Karpas-422 (cell line): ENCODE data around the gene VAC14. TPM values are rescaled to one million over a fixed set of nuclear protein-coding genes. Genes with fewer than 3 reads are reported as not detected.
A peak's percentile ranks its signal among the peaks of the same experiment; 100 is the strongest.

ENCODE experiments used
- DNase-seq: peaks from one replicate; pipeline ENCODE4 v3.0.0-alpha.2; 2015
- H2AFZ ChIP-seq: fragments of 200-600 bp; sonication (generic); 2 replicates; pipeline ENCODE4 v1.6.1; 2014; ENCODE audit warnings: antibody characterized with exemption, low read length, mixed read lengths
- H3K27ac ChIP-seq: fragments of 200-600 bp; sonication (generic); 2 replicates; pipeline ENCODE4 v1.5.1; 2014; ENCODE audit warnings: mild to moderate bottlenecking, low read length, moderate library complexity
- H3K27me3 ChIP-seq: fragments of 200-600 bp; sonication (generic); 2 replicates; pipeline ENCODE4 v1.6.1; 2014; ENCODE audit warnings: low read length, mixed read lengths
- H3K36me3 ChIP-seq: fragments of 200-600 bp; sonication (generic); 2 replicates; pipeline ENCODE4 v1.6.1; 2014; ENCODE audit warnings: low read length, mixed read lengths; ENCODE audit not compliant: insufficient read depth
- H3K4me1 ChIP-seq: fragments of 200-600 bp; sonication (generic); 2 replicates; pipeline ENCODE4 v1.6.1; 2014; ENCODE audit warnings: mild to moderate bottlenecking, low read length, mixed read lengths
- H3K4me2 ChIP-seq: fragments of 200-600 bp; sonication (generic); 2 replicates; pipeline ENCODE4 v1.6.1; 2014; ENCODE audit warnings: low read length, low read depth, mild to moderate bottlenecking; ENCODE audit not compliant: poor library complexity, severe bottlenecking
- H3K4me3 ChIP-seq: fragments of 200-600 bp; sonication (generic); 2 replicates; pipeline ENCODE4 v1.5.1; 2014; ENCODE audit warnings: mild to moderate bottlenecking, antibody characterized with exemption, low read length, mixed read lengths
- H3K79me2 ChIP-seq: fragments of 200-600 bp; sonication (generic); 2 replicates; pipeline ENCODE4 v1.6.1; 2014; ENCODE audit warnings: mild to moderate bottlenecking, low read length, mixed read lengths
- H3K9ac ChIP-seq: fragments of 200-600 bp; sonication (generic); 2 replicates; pipeline ENCODE4 v1.6.0; 2014; ENCODE audit warnings: low read length
- H3K9me2 ChIP-seq: fragments of 200-600 bp; sonication (generic), shearing (Covaris generic); replicated peaks from 2 replicates; pipeline ENCODE4 v1.6.0; 2014; ENCODE audit warnings: mild to moderate bottlenecking, low read length, moderate library complexity; ENCODE audit not compliant: insufficient read depth
- H3K9me3 ChIP-seq: fragments of 300-700, 200-600 bp; sonication (generic); 2 replicates; pipeline ENCODE4 v1.6.1; 2014; ENCODE audit warnings: low read length, mixed read lengths
- H4K20me1 ChIP-seq: fragments of 200-600 bp; sonication (generic); 2 replicates; pipeline ENCODE4 v1.6.1; 2014; ENCODE audit warnings: mild to moderate bottlenecking, antibody characterized with exemption, low read length, low read depth; ENCODE audit not compliant: insufficient read depth
- total RNA-seq: library from RNA; depleted of rRNA; stranded (reverse); fragments of >200 nt; shearing (Covaris generic); gene quantifications from 2 replicates; pipeline ENCODE4 v1.2.3, GENCODE V29; 2014; ENCODE audit warnings: low replicate concordance

VAC14 gene
- total RNA-seq, 1 experiment from 2014 or later, result 39.1 TPM

DNA sequence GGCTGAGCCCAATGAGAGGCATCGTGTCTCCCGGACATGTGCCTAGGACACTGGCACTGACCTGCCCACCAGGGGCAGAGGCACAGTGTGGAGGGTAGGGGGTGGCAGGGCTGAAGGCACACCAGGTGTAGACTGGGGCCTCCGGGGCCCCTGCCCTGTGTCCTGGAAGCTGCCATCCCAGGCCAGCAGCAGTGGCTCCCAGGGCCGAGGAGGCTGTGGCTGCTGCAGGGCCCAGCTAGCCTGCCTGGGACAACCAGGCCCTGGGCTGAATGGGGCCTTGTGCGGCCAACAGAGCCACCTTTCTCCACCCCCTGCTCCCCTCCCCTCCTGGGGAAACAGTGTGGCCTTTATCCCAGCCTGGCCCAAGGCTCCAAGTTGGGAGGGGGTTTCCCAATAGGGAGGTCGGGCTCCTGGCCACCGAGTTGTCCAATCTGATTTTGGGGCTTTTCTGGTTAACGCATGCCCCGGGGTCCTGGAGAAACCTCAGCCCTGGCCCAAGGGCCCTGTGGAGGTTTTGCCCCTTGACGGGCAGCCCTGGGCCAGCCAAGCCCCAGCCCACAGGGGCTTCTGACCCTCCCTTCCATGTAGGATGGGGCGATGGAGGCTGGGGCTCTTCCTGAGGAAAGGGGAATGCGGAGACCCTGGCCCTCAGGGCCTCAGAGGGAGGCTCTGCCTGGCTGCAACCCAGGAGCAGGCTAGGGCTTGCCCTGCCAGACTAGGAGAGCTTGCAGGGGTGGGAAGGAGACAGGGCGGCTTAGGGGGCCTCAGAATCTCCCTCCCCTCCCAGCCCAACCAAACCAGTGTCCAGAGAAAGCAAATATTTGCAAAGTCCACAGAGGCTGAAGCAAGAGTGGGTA lies 119.3 kb downstream of the VAC14 start:
- no peaks in the 10 kb centered on the region for H3K27me3 ChIP-seq
- DNase-seq, result no peak
- H3K9me3 ChIP-seq, result no peaks in the 10 kb centered on the region
- no peak overlapping the region for H3K4me3 ChIP-seq
- H3K9me2 ChIP-seq, result no peaks in the 10 kb centered on the region
- no peaks in the 10 kb centered on the region for H3K36me3 ChIP-seq
- H3K79me2 ChIP-seq, result no peaks in the 10 kb centered on the region
- no peak overlapping the region for H2AFZ ChIP-seq
- H4K20me1 ChIP-seq, result no peaks in the 10 kb centered on the region; the same call in 1 of the 2 replicates
- H3K4me1 ChIP-seq, result peaks cover 9% of the 10 kb centered on the region
- H3K27ac ChIP-seq, result no peak overlapping the region
- H3K4me2 ChIP-seq, result no peak overlapping the region
- H3K9ac ChIP-seq, result no peak overlapping the region

- H3K4me2 ChIP-seq, result no peak overlapping the region
- H3K9me3 ChIP-seq, result no peaks in the 10 kb centered on the region
- no peak overlapping the region for H3K4me3 ChIP-seq
- no peak overlapping the region for H2AFZ ChIP-seq
- H4K20me1 ChIP-seq, result no peaks in the 10 kb centered on the region; the same call in 1 of the 2 replicates
- no peaks in the 10 kb centered on the region for H3K9me2 ChIP-seq
- H3K9ac ChIP-seq, result no peak overlapping the region
- H3K4me1 ChIP-seq, result peaks cover 9% of the 10 kb centered on the region
- no peak for DNase-seq
- H3K36me3 ChIP-seq, result no peaks in the 10 kb centered on the region
- no peaks in the 10 kb centered on the region for H3K27me3 ChIP-seq
- no peaks in the 10 kb centered on the region for H3K79me2 ChIP-seq
- no peak overlapping the region for H3K27ac ChIP-seq
Measured at GRCh38 chr16:70680495-70681381, 120.2 kb downstream of the VAC14 start.

DNA sequence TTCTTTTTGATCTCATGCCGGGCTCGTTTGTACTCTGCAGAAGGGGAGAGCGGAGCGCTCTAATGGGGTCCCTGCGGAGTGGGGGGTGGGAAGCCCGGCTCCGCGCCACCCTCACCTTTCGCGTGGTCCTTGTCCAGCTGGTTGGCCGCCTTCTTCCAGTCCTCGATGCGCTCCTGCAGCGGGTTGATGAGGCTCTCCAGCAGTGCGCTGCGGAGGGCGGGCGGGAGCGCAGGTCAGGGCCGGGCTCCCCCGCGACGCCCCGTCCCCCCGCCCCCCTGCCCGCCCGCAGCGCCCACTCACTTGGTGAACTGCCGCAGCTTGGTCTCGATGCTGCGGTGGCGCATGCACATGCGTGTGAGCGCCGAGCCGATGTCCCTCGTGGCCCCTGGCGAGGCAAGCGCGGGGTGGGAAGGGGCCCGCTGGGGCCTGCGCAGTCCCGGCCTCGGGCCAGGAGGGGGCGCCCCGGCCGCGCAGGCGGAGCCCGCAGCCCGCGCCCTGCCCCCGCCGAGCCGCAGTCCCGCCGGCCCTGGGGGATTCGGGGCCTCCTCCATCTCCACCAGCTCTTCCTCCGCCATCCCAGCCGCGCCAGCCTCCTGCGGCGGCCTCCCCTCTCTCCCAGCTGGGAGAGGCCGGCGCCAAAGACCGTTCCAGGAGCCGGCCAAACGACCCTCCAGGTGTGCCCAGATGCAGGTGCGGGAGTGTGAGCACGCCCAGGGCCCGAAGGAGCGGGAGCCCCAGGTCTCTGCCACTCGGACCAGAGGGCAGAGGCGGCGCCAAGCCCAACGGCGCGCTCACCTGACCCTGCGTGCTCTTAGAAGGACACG lies 121.1 kb downstream of the VAC14 start:
- H3K9me3 ChIP-seq, result no peaks in the 10 kb centered on the region
- H3K79me2 ChIP-seq, result no peaks in the 10 kb centered on the region

DNA sequence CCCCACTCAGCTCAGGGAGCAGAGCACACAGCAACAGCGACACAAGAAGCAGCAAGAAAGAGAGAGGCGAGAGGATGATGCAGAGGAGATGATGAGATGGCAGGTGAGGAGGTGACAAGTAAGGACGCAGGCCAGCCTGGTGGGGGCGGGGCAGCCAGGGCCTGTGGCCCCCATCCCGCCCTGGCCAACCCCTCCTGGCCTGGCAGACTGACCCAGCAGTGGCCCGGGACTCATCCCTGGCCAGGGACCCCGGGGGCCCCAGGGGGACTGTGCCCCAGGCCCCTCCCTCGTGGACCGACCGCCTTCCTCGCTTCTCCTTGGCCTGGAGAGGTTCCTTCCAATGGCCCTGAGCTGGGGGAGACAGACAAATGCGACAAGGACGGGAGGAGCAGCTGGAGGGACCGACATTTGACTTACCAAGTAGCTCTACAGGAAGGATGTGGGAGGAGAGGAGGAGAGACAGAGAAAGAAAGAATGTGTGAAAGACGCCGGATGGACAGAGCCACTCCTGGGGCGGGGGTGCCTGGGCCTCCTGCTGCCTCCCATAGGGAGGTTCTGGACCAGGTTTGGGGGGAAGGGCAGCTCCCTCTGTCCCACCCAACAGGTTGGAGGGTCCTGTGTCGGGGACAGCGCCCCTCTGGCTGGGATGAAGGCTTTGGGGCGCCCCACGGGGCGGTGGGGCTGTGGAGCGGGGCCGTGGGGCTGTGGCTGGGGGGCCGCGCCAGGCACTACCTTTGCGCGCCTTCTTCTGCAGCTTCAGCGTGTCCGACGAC lies 121.9 kb downstream of the VAC14 start:
- H3K27me3 ChIP-seq, result no peaks in the 10 kb centered on the region
- no peak overlapping the region for H3K4me3 ChIP-seq
- no peaks in the 10 kb centered on the region; the same call in 1 of the 2 replicates for H4K20me1 ChIP-seq
- H3K9me3 ChIP-seq, result no peaks in the 10 kb centered on the region
- H3K9ac ChIP-seq, result no peak overlapping the region
- no peaks in the 10 kb centered on the region for H3K79me2 ChIP-seq
- DNase-seq, result no peak
- H3K27ac ChIP-seq, result no peak overlapping the region
- H2AFZ ChIP-seq, result no peak overlapping the region
- H3K4me1 ChIP-seq, result peaks cover 9% of the 10 kb centered on the region
- H3K4me2 ChIP-seq, result no peak overlapping the region
- no peaks in the 10 kb centered on the region for H3K36me3 ChIP-seq
- no peaks in the 10 kb centered on the region for H3K9me2 ChIP-seq

More for the DNA sequence above, 121.1 kb downstream of the VAC14 start:
- Histone ChIP-seq H2AFZ (no peak overlapping the region), H4K20me1 (no peaks in the 10 kb centered on the region; the same call in 1 of the 2 replicates), H3K9me2 (no peaks in the 10 kb centered on the region), H3K4me3 (no peak overlapping the region), H3K27ac (no peak overlapping the region), H3K36me3 (no peaks in the 10 kb centered on the region), H3K9ac (no peak overlapping the region), H3K4me1 (peaks cover 9% of the 10 kb centered on the region), H3K4me2 (no peak overlapping the region), H3K27me3 (no peaks in the 10 kb centered on the region)
- DNase-seq, result peak; percentile 62

- Histone ChIP-seq H3K9me2 (no peaks in the 10 kb centered on the region), H3K9ac (no peak overlapping the region), H3K36me3 (no peaks in the 10 kb centered on the region), H3K27me3 (no peaks in the 10 kb centered on the region), H3K4me2 (no peak overlapping the region), H3K4me3 (no peak overlapping the region), H3K9me3 (no peaks in the 10 kb centered on the region), H3K79me2 (no peaks in the 10 kb centered on the region), H3K27ac (no peak overlapping the region), H2AFZ (no peak overlapping the region), H3K4me1 (peaks cover 9% of the 10 kb centered on the region), H4K20me1 (no peaks in the 10 kb centered on the region; the same call in 1 of the 2 replicates)
- DNase-seq, result no peak
Measured at GRCh38 chr16:70678121-70678897, 122.6 kb downstream of the VAC14 start.

GRCh38 chr16:70677499-70678120 lies 123.3 kb downstream of the VAC14 start:
- Histone ChIP-seq H4K20me1 (no peaks in the 10 kb centered on the region; the same call in 1 of the 2 replicates), H3K27me3 (no peaks in the 10 kb centered on the region), H3K4me2 (no peak overlapping the region), H2AFZ (no peak overlapping the region), H3K27ac (no peak overlapping the region), H3K36me3 (no peaks in the 10 kb centered on the region), H3K4me1 (peaks cover 6% of the 10 kb centered on the region), H3K79me2 (no peaks in the 10 kb centered on the region), H3K4me3 (no peak overlapping the region), H3K9ac (no peak overlapping the region), H3K9me3 (no peaks in the 10 kb centered on the region), H3K9me2 (no peaks in the 10 kb centered on the region)
- DNase-seq, result no peak
